HL-60 (cell line): Measurements from ENCODE around the gene BPIFB6.

ENCODE experiments used
- POLR2AphosphoS5 ChIP-seq: IDR thresholded peaks from 2 replicates; pipeline ENCODE4 v1.6.1; 2012; ENCODE audit warnings: low read depth
- TF ChIP-seq, protein P1 (sequence below): IDR thresholded peaks from one replicate; pipeline ENCODE4 v1.5.1; 2011; ENCODE audit warnings: low read length, control low read depth, inconsistent platforms; ENCODE audit not compliant: insufficient read depth
- TF ChIP-seq, protein P2 (sequence below): IDR thresholded peaks from 2 replicates; pipeline ENCODE4 v1.6.1; 2012; ENCODE audit warnings: low read depth; ENCODE audit not compliant: insufficient replicate concordance

DNA sequence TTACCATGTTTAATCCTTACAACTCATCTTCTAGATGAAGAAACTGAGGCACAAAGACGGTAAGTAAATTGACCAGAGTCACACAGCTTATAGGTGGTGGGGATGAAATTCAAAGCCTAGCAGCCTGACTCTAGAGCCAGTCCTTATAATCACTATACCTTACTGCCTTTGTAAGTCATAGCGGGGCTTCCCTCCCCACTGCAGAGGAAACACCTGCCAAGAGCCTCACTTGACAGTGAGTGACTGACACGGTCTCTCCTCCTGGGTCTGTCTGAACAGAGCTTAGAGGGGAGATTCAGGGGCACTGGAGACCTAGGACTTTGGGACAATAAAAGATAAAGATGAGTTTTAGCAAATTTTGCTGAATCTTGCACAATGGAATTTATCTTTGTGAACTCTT, 40.1 kb upstream of the BPIFB6 start:
- no peak for TF ChIP-seq POLR2AphosphoS5
- TF ChIP-seq, protein P1, sequence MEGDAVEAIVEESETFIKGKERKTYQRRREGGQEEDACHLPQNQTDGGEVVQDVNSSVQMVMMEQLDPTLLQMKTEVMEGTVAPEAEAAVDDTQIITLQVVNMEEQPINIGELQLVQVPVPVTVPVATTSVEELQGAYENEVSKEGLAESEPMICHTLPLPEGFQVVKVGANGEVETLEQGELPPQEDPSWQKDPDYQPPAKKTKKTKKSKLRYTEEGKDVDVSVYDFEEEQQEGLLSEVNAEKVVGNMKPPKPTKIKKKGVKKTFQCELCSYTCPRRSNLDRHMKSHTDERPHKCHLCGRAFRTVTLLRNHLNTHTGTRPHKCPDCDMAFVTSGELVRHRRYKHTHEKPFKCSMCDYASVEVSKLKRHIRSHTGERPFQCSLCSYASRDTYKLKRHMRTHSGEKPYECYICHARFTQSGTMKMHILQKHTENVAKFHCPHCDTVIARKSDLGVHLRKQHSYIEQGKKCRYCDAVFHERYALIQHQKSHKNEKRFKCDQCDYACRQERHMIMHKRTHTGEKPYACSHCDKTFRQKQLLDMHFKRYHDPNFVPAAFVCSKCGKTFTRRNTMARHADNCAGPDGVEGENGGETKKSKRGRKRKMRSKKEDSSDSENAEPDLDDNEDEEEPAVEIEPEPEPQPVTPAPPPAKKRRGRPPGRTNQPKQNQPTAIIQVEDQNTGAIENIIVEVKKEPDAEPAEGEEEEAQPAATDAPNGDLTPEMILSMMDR, result no peak
- TF ChIP-seq, protein P2, sequence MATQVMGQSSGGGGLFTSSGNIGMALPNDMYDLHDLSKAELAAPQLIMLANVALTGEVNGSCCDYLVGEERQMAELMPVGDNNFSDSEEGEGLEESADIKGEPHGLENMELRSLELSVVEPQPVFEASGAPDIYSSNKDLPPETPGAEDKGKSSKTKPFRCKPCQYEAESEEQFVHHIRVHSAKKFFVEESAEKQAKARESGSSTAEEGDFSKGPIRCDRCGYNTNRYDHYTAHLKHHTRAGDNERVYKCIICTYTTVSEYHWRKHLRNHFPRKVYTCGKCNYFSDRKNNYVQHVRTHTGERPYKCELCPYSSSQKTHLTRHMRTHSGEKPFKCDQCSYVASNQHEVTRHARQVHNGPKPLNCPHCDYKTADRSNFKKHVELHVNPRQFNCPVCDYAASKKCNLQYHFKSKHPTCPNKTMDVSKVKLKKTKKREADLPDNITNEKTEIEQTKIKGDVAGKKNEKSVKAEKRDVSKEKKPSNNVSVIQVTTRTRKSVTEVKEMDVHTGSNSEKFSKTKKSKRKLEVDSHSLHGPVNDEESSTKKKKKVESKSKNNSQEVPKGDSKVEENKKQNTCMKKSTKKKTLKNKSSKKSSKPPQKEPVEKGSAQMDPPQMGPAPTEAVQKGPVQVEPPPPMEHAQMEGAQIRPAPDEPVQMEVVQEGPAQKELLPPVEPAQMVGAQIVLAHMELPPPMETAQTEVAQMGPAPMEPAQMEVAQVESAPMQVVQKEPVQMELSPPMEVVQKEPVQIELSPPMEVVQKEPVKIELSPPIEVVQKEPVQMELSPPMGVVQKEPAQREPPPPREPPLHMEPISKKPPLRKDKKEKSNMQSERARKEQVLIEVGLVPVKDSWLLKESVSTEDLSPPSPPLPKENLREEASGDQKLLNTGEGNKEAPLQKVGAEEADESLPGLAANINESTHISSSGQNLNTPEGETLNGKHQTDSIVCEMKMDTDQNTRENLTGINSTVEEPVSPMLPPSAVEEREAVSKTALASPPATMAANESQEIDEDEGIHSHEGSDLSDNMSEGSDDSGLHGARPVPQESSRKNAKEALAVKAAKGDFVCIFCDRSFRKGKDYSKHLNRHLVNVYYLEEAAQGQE, result no peak
